GM10266 (cell line): ENCODE measurements around the gene WDFY3.

ENCODE experiments used
- DNase-seq: peaks from one replicate; pipeline ENCODE4 v3.0.0; 2012; ENCODE audit errors: extremely low spot score
- CTCF ChIP-seq: IDR thresholded peaks from 2 replicates; pipeline ENCODE4 v1.5.1; 2012; ENCODE audit warnings: mild to moderate bottlenecking, low read depth; ENCODE audit not compliant: control insufficient read depth, insufficient read depth; ENCODE audit errors: missing control alignments

The WDFY3 gene

GRCh38 chr4:84897516-84897915, 69.0 kb downstream of the WDFY3 start:
- no peak for DNase-seq
- TF ChIP-seq CTCF, result no peak

GRCh38 chr4:84895283-84895682, 71.2 kb downstream of the WDFY3 start:
- no peak for DNase-seq
- TF ChIP-seq CTCF, result no peak

GRCh38 chr4:84894621-84895020, 71.9 kb downstream of the WDFY3 start:
- DNase-seq, result no peak
- TF ChIP-seq CTCF, result no peak

- TF ChIP-seq CTCF, result no peak
- no peak for DNase-seq
These were observed 73.5 kb downstream of the WDFY3 start for GRCh38 chr4:84892950-84893349.

- TF ChIP-seq CTCF, result no peak
- DNase-seq, result no peak
These were observed 78.7 kb downstream of the WDFY3 start for GRCh38 chr4:84887824-84888223.

DNA sequence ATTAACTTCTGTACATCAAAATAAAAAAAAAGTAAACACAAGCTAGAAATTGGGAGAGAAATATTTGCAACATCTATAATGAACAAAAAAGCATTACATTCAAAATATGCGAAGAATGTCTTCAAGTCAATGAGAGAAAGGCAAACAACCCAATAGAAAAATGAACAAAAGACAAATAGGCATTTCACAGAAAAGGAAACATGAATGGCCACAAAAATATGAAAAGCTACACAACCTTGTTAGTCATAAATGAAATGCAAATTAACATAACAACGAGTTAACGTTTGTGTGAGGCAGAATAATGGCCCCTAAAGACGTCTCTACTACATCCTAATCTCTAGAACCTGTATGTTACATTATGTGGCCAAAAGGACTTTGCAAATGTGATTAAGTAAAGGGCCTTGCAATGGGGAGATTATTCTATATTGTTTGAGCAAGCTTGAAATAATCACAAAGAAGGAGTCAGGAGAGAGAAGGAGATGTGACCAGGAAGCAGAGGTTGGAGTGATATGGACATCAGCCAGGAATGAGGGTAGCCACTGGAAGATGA, 86.8 kb downstream of the WDFY3 start:
- TF ChIP-seq CTCF, result no peak
- no peak for DNase-seq

DNA sequence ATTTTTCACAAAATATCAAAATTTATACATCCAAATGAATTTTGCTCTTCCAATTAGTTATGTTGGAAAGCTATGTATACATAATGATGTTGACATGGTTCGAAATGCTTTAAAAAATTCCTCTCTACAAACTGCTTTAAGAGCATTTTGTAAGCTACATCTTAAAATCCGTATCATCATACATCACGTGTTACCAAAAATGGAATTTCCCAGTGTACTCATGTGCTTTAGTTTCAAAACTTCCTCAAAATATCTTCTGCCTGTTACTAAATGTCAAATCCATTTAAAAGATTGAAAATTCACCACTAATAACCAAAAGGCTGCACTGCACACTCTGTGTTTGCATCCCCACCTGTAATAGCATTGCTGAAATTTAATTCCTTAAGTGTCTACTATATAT, 87.9 kb downstream of the WDFY3 start:
- no peak for TF ChIP-seq CTCF
- DNase-seq, result no peak
